Hematopoietic multipotent progenitor cell treated with erythropoietin and hydrocortisone succinate and interleukin-3 and kit ligand, for 15 days (in vitro differentiated cells): ENCODE results near the gene ADAMTS6.

Experiments
- DNase-seq: peaks from one replicate; pipeline ENCODE4 v3.0.0-alpha.2; 2015; ENCODE audit warnings: low spot score

The ADAMTS6 gene

DNA sequence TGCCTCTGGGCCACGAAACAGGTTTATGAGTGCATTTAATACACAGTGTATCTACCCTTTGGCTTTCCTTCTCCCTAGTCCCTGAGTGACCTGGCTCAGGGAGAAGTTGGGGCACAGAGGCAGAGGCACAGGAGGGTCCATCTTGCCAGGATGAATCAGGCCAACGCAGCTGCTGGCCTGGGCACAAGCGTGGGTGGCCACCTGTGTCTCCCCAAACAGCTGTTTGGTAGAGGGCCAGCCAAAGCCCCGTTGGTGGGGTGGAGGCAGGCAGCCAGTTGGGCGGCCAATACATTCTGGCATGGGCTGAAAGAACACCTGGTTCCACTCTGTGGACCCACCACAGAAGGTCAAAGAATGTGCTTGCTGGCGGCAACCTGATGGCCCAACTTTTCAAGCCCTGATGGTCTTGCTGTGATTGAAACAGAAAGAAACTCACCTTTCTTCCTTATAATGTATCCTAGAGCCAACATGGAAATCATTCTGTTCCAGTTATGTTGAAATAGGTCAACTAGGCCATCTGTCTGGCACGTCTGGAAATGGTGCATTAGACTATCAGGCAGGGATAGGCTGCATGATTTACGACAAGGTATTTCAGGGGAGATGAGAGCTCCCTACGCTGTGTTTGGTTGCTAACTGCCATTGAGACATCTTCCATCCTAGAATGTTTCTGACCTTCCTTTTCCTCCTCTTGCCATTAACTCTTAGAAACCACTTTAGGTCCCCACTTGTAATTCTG, 337.4 kb downstream of the ADAMTS6 start:
- DNase-seq = no peak

GRCh38 chr5:65142511-65143011, 339.2 kb downstream of the ADAMTS6 start:
- no peak for DNase-seq

GRCh38 chr5:65142016-65142415, 339.7 kb downstream of the ADAMTS6 start:
- no peak for DNase-seq

DNA sequence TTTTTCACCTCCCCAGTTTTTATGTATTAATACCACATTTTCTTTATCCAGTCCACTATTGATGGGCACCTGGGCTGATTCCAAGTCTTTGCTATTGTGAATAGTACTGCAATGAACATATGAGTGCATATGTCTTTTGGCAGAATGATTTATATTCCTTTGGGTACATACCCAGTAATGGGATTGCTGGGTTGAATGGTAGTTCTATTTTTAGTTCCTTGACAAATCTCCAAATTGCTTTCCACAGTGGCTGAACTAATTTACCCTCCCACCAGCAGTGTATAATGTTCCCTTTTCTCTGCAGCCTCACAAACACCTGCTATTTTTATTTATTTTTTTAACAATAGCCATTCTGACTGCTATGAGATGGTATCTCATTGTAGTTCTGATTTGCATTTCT, 340.2 kb downstream of the ADAMTS6 start:
- DNase-seq = no peak

DNA sequence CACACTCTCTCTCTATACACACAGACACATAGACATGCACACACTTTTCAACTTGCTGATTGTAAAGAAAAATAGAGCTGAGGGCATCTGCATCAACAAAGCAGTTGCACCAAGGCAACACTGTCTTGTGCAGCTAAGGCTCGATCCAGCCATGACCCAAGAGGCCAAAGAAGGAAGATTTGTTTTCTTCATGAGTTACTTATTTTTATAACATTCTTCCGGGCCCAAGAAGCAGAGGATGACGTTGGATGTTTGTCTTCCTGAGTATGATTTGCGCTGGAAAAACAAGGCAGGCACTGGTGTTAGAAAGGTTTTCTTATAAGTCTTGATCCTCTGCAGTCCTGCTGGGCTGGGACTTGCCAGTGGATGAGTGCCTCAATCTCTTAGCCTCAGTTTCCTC, 344.1 kb downstream of the ADAMTS6 start:
- DNase-seq = no peak

DNA sequence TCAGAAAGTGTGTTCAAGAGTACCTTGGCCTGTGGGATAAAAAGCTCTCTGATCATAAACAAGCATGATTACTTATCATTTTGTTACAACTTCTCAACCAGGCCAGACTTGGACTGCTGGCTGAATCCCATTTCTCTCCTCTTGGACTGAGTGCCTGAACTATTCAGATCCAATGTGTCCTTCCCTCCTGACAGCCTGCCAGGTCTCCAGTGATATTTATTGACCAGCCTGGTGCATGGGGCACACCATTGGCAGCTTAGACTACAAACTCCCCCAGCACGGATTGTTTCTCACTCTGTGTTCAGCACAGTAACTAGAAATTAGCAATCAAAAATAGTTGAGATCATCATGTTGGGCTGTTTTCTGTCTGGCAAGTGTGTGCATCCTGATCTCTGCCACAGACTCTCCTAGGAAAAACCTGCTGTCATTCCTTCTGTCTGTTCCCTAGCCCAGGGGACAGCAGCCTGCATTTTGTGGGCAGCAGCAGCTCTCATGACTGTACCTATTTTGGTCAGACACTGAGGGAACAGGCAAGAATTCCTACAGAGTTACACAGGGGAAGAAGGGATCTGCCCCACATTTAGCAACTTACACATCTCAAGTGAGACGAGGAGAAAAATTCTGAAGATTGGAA, 348.1 kb downstream of the ADAMTS6 start:
- no peak for DNase-seq

- no peak for DNase-seq
Measured at GRCh38 chr5:65132386-65132785, 349.3 kb downstream of the ADAMTS6 start.

DNA sequence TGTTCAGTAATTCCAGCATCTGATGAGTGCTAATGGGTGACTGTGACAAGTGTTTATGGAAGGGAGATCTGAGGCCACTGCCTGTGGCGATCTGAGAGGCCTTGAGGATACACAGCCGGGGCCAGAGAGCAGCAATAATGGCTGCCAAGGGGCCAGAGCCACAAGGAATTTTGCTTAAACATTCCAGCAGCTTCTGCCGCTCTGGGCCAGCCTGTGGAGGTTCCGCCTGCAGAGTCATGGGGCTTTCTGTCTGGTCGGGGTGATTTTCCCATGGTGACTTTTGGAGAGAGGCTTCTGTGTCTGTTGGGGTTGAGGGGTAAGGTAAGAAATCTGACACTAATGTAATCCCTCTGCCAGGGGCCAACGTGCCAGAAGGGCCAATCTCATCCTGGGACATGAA, 353.5 kb downstream of the ADAMTS6 start:
- DNase-seq = no peak

GRCh38 chr5:65127161-65127901, 354.4 kb downstream of the ADAMTS6 start:
- DNase-seq = no peak

GRCh38 chr5:65126542-65127069, 355.1 kb downstream of the ADAMTS6 start:
- no peak for DNase-seq

GRCh38 chr5:65125591-65126541, 355.9 kb downstream of the ADAMTS6 start:
- no peak for DNase-seq

- no peak for DNase-seq
Measured at GRCh38 chr5:65121880-65122436, 359.8 kb downstream of the ADAMTS6 start.

- no peak for DNase-seq
Measured at GRCh38 chr5:65120371-65120967, 361.3 kb downstream of the ADAMTS6 start.

GRCh38 chr5:65117525-65117924, 364.2 kb downstream of the ADAMTS6 start:
- DNase-seq = no peak

DNA sequence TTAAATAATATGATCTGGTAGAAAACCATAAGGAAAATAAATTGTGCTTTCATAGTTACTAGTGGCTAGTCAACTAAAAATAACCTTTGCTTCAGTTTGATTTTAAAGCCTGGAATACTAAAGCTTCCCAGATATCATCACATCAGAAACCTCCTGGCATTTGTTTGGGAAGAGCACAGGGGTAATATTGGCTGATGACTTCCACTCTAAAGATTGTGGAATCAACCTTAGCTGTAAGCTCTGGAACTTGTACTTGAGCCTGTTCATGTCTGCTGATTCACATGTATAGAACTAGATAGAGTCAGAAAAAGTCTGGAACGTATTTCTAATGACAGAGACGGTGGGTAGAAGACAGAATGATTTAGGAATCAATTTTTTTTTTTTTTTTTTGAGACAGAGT, 367.9 kb downstream of the ADAMTS6 start:
- DNase-seq = no peak

- no peak for DNase-seq
Measured at GRCh38 chr5:65111961-65112658, 369.6 kb downstream of the ADAMTS6 start.

DNA sequence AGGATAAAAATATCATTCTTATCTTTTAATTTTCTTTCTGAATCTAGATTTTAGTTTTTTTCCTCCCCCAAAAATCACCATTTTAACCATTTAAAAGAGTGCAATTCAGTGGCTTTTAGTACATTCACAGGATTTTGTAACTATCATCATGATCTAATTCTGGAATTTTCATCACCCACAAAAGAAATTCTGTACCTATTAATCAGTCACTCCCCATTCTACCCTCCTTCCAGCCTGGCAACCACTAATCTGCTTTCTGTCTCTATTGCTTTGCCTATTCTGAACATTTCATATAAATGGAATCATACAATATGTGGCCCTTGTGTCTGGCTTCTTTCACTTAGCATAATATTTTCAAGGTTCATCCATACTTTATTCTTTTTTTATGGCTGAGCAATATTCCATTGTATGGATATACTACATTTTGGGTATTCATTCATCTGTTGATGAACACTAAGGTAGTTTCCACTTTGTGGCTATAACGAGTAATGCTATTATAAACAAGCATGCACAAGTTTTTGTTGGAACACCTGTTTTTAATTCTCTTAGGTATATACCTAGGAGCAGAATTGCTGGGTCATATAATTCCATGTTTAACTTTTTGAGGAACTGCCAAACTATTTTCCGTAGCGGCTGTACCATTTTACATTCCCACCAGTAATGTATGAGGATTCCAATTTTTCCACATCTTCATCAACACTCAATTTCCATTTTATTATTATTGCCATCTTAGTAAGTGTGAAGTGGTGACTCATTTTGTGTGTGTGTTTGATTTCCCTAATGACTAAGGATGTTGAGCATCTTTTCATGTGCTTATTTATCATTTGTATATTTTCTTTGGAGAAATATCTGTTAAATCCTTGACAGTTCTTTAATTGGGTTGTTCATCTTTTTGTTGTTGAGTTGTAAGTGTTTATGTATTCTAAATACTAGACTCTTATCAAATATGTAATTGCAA, 372.7 kb downstream of the ADAMTS6 start:
- DNase-seq = no peak

DNA sequence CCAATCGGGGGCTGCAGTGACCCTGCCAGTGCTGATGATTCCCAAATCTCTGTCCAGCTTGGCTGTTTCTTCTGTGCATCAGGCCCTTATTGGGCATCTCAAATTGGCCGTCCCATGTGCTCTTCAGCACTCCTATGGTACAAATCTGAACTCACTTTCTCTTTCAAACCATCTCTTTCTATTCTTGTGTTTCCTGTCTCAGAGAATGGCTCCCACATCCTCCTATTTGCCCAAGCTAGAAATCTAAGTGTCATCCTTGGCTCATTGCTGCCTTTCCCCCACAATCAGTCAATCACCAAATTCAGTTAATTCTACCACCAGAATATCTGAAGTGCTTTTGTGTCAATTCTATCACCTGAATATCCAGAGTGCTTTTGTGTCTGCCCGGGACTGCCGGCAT, 376.4 kb downstream of the ADAMTS6 start:
- no peak for DNase-seq

GRCh38 chr5:65104831-65105230, 376.9 kb downstream of the ADAMTS6 start:
- no peak for DNase-seq
